Measurements from ENCODE around the gene TTC34. TPM values are rescaled to one million over a fixed set of nuclear protein-coding genes. Genes with fewer than 3 reads are reported as not detected.

The TTC34 gene
- total and polyA plus RNA-seq, 9 of the 15 experiments (the other 6 are each of a cell fraction or from before 2014, with no cell fraction given) = 0.03 to 0.38 (median 0.05) TPM; not detected in 2

DNA sequence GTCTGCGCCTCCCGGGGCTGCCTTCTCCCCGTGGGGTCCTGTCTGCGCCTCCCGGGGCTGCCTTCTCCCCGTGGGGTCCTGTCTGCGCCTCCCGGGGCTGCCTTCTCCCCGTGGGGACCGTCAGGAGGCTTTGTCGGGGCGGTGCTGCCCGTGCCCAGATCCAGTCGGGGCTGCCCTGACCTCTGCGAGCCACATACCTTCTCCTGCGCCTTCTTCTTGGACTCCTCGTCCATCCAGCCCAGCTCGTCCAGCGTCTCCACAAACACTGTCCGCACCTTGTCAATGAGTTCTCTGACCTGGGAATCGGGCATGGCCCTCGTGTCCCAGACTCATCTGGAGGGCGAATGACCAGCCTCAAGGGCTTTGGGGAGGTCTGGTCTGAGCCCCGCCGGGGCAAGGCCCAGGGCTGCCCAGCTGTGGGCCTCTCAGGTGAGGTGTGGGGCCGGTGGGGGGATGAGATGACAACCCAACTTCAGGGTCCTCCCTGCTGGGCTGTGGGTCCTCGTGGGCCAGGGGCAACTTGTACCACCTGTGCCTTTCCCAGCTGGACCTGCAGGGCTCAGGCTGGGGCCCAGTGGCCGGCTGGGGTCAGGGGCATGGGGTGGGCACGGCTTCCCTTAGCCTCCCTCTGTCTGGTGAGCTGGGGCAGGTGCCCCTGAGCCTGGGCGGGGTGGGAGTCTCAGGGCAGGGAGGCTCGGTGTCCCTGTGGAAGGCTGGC is 205.5 kb downstream of the TTC34 start (continued):
- TF ChIP-seq, protein P1, sequence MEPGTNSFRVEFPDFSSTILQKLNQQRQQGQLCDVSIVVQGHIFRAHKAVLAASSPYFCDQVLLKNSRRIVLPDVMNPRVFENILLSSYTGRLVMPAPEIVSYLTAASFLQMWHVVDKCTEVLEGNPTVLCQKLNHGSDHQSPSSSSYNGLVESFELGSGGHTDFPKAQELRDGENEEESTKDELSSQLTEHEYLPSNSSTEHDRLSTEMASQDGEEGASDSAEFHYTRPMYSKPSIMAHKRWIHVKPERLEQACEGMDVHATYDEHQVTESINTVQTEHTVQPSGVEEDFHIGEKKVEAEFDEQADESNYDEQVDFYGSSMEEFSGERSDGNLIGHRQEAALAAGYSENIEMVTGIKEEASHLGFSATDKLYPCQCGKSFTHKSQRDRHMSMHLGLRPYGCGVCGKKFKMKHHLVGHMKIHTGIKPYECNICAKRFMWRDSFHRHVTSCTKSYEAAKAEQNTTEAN (CRISPR knock-in tag; IDR thresholded peaks at IDR 0.05) = no peak
- TF ChIP-seq ZNF431 (CRISPR knock-in tag; IDR thresholded peaks at IDR 0.05) = no peak

DNA sequence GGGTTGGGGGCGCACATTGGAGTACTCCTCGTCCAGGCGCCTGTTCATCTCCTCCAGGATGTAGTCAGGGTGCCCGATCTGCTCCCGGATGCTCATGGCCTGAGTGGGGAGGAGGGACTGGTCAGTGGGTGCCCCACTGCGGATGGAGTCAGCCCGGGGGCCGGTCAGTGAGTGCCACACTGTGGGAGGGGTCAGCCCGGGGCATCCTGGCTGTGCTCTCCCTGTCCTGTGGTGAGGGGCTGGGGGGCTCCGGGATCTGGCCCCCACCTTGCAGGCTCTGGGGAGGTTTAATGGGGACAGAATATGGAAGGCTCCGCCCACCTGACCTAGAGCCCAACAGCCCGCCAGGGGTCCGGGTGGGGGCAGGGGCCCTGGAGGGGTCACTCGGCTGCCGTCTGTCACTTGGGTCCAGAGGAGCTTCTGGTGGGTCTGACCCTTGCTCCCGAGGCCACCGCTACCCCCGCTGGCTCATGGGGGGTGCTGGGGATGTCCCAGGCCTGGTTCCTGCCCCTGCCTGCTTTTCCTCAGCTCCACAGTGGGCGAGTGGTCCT is 206.2 kb downstream of the TTC34 start:
- H2AFZ ChIP-seq (ENCODE audit: low read depth, low read length) = no peak overlapping the region
- 0 out of 2 replicates have a peak, but pooled peaks cover 6% of the 10 kb centered on the region for H4K20me1 ChIP-seq (replicated peaks; ENCODE audit: control insufficient read depth, insufficient read depth, low read length)
- no peak for ATAC-seq
- no TSS peak for BruUV-seq (replicated peaks)
- no peaks in the 10 kb centered on the region for H3K9me3 ChIP-seq (replicated peaks; ENCODE audit: control insufficient read depth, insufficient read depth, low read depth, low read length)
- no peak overlapping the region for H3K9ac ChIP-seq (ENCODE audit: insufficient read depth in 1 of 2, low read depth in 2 of 2, low read length in 2 of 2)
- H3K4me3 ChIP-seq = no peak overlapping the region
- CTCF ChIA-PET (ENCODE audit: low intra/inter-chr PET ratio) = no interaction called here
- H3K27me3 ChIP-seq (ENCODE audit: control insufficient read depth in 2 of 2, insufficient read depth in 2 of 2, low read length in 2 of 2) = peaks cover 13 to 57% of the 10 kb centered on the region in 2 experiments; a peak in 4 of 5 replicates
- no peak for FAIRE-seq
- WGBS (ENCODE audit: insufficient coverage, low coverage, missing lambda C conversion rate) = 7% methylated on average over 15 of the region's 19 CpGs
- DNase-seq (ENCODE audit: extremely low read depth in 1 of 4, low spot score in 3 of 4) = no peak
- H3K4me1 ChIP-seq (replicated peaks in 1 of 2; ENCODE audit: control insufficient read depth in 2 of 2, insufficient read depth in 2 of 2, low read length in 2 of 2) = peaks cover 0 to 57% of the 10 kb centered on the region in 2 experiments; a peak in 2 of 5 replicates
- H3K36me3 ChIP-seq (ENCODE audit: control insufficient read depth, insufficient read depth, low read length) = no peaks in the 10 kb centered on the region
- H3K79me2 ChIP-seq (ENCODE audit: control insufficient read depth, insufficient read depth, low read length) = no peaks in the 10 kb centered on the region
- in situ Hi-C loops (cut with MboI) = no loop called here
- H3K4me2 ChIP-seq (ENCODE audit: insufficient read depth, low read length) = no peak overlapping the region
- no peaks in the 10 kb centered on the region for H3K9me1 ChIP-seq (ENCODE audit: control insufficient read depth, insufficient read depth, low read length)
- intact Hi-C loops (cut with micrococcal nuclease) = no loop called here
- POLR2A ChIA-PET = no interaction called here
- H3K27ac ChIP-seq (ENCODE audit: extremely low read depth, low read depth, low read length) = no peak overlapping the region
- no peak for TF ChIP-seq NR2F6 (CRISPR knock-in tag; IDR thresholded peaks at IDR 0.05)
- no peak for TF ChIP-seq COPS2 (conservative IDR thresholded peaks at IDR 0.05)
- no peak for TF ChIP-seq GTF2F1 (IDR thresholded peaks at IDR 0.05; ENCODE audit: low read depth, low read length)
- TF ChIP-seq, protein P2, sequence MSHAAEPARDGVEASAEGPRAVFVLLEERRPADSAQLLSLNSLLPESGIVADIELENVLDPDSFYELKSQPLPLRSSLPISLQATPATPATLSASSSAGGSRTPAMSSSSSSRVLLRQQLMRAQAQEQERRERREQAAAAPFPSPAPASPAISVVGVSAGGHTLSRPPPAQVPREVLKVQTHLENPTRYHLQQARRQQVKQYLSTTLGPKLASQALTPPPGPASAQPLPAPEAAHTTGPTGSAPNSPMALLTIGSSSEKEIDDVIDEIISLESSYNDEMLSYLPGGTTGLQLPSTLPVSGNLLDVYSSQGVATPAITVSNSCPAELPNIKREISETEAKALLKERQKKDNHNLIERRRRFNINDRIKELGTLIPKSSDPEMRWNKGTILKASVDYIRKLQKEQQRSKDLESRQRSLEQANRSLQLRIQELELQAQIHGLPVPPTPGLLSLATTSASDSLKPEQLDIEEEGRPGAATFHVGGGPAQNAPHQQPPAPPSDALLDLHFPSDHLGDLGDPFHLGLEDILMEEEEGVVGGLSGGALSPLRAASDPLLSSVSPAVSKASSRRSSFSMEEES (CRISPR knock-in tag; IDR thresholded peaks at IDR 0.05) = no peak
- TF ChIP-seq, protein P3, sequence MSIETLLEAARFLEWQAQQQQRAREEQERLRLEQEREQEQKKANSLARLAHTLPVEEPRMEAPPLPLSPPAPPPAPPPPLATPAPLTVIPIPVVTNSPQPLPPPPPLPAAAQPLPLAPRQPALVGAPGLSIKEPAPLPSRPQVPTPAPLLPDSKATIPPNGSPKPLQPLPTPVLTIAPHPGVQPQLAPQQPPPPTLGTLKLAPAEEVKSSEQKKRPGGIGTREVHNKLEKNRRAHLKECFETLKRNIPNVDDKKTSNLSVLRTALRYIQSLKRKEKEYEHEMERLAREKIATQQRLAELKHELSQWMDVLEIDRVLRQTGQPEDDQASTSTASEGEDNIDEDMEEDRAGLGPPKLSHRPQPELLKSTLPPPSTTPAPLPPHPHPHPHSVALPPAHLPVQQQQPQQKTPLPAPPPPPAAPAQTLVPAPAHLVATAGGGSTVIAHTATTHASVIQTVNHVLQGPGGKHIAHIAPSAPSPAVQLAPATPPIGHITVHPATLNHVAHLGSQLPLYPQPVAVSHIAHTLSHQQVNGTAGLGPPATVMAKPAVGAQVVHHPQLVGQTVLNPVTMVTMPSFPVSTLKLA (conservative IDR thresholded peaks at IDR 0.05) = no peak
- no peak for TF ChIP-seq NR2C2 (CRISPR knock-in tag; IDR thresholded peaks at IDR 0.05)
- TF ChIP-seq NR2C2 (tag; IDR thresholded peaks at IDR 0.05) = no peak
- TF ChIP-seq, protein P4, sequence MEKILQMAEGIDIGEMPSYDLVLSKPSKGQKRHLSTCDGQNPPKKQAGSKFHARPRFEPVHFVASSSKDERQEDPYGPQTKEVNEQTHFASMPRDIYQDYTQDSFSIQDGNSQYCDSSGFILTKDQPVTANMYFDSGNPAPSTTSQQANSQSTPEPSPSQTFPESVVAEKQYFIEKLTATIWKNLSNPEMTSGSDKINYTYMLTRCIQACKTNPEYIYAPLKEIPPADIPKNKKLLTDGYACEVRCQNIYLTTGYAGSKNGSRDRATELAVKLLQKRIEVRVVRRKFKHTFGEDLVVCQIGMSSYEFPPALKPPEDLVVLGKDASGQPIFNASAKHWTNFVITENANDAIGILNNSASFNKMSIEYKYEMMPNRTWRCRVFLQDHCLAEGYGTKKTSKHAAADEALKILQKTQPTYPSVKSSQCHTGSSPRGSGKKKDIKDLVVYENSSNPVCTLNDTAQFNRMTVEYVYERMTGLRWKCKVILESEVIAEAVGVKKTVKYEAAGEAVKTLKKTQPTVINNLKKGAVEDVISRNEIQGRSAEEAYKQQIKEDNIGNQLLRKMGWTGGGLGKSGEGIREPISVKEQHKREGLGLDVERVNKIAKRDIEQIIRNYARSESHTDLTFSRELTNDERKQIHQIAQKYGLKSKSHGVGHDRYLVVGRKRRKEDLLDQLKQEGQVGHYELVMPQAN (IDR thresholded peaks at IDR 0.05; ENCODE audit: borderline replicate concordance) = no peak
- no peak for TF ChIP-seq MBD2 (IDR thresholded peaks at IDR 0.05; ENCODE audit: borderline replicate concordance, low read depth)
- TF ChIP-seq SP2 (IDR thresholded peaks at IDR 0.05; ENCODE audit: extremely low read depth, low read depth, low read length, poor library complexity, severe bottlenecking) = no peak
- TF ChIP-seq HCFC1 (IDR thresholded peaks at IDR 0.05; ENCODE audit: low read depth, low read length) = no peak
- no peak for TF ChIP-seq FOXP1 (CRISPR knock-in tag; IDR thresholded peaks at IDR 0.05)
